ENCODE results near the gene CASP6.

Gene CASP6

DNA sequence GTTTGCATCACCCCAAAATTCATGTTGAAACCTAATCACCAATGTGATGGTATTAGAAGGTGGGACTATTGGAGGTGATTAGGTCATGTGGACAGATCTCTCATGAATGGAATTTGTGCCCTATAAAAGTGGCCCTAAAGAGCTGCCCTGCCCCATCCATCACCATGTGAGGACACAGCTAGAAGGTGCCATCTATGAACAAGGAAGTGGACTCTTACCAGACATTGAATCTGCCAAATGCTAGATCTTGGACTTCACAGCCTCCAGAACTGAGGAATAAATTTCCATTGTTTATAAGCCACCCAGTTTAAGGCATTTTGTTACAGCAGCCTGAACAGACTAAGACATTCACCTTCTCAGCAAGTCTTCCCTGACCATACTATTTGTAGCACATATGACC lies 19.1 kb upstream of the CASP6 start:
- TF ChIP-seq Cebpa-rat (IDR thresholded peaks at IDR 0.05): no peak
- Histone ChIP-seq H3K9me3 (no peaks in the 10 kb centered on the region), H3K36me3 (peaks cover 4% of the 10 kb centered on the region), H3K27ac (no peak overlapping the region), H3K27me3 (no peaks in the 10 kb centered on the region), H4K20me1 (no peaks in the 10 kb centered on the region), H3K4me1 (no peaks in the 10 kb centered on the region), H3K4me3 (no peak overlapping the region), H3K9ac (no peak overlapping the region), H3K4me2 (no peak overlapping the region)

DNA sequence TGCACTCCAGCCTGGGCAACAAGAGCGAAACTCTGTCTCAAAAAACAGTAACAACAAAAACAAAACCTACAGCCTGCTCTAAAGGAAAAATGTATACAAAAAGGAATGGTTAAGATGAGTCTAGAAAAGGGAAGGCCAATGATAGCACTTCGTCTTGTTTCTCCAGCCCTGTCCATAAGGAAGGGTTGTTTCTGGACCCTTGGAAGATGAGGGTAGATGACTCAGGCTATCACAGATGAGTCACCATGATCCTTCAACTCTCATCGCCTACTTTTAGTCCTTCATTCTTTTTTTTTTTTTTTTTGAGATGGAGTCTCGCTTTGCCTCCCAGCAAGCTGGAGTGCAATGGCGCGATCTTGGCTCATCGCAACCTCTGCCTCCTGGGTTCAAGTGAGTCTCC lies 17.8 kb upstream of the CASP6 start:
- Histone ChIP-seq H3K27ac (no peak overlapping the region), H3K4me3 (no peak overlapping the region), H3K9me3 (no peaks in the 10 kb centered on the region), H3K27me3 (no peaks in the 10 kb centered on the region), H3K36me3 (peaks cover 17% of the 10 kb centered on the region), H4K20me1 (no peaks in the 10 kb centered on the region), H3K4me1 (no peaks in the 10 kb centered on the region), H3K4me2 (no peak overlapping the region), H3K9ac (no peak overlapping the region)
- no peak for TF ChIP-seq Cebpa-rat (IDR thresholded peaks at IDR 0.05)

DNA sequence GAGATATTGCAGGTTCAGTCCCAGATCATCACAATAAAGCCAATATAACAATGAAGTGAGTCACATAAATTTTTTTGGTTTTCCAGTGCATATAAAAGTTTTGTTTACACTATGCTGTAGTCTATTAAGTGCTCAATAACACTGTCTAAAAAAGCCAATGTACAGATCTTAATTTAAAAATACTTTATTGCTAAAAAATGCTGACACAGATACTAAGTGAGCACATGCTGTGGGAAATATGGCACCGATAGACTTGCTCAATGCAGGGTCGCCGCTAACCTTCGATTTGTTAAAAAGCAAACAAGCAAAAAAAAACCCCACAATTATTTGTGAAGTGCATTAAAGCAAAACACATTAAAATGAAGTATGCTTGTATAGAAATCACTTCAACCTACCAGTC lies 16.4 kb upstream of the CASP6 start:
- Histone ChIP-seq H3K4me1 (no peaks in the 10 kb centered on the region), H3K4me2 (no peak overlapping the region), H3K9me3 (no peaks in the 10 kb centered on the region), H3K36me3 (peaks cover 29% of the 10 kb centered on the region), H3K27ac (no peak overlapping the region), H3K27me3 (no peaks in the 10 kb centered on the region), H3K9ac (no peak overlapping the region), H3K4me3 (no peak overlapping the region), H4K20me1 (no peaks in the 10 kb centered on the region)
- TF ChIP-seq Cebpa-rat (IDR thresholded peaks at IDR 0.05): no peak

GRCh38 chr4:109718759-109719158 lies 15.5 kb upstream of the CASP6 start:
- no peak overlapping the region for H3K27ac ChIP-seq
- H4K20me1 ChIP-seq: no peaks in the 10 kb centered on the region
- no peaks in the 10 kb centered on the region for H3K4me1 ChIP-seq
- no peak overlapping the region for H3K4me2 ChIP-seq
- TF ChIP-seq Cebpa-rat (IDR thresholded peaks at IDR 0.05): no peak
- no peak overlapping the region for H3K4me3 ChIP-seq
- H3K9ac ChIP-seq: no peak overlapping the region
- no peaks in the 10 kb centered on the region for H3K27me3 ChIP-seq
- H3K9me3 ChIP-seq: no peaks in the 10 kb centered on the region
- peaks cover 37% of the 10 kb centered on the region for H3K36me3 ChIP-seq

DNA sequence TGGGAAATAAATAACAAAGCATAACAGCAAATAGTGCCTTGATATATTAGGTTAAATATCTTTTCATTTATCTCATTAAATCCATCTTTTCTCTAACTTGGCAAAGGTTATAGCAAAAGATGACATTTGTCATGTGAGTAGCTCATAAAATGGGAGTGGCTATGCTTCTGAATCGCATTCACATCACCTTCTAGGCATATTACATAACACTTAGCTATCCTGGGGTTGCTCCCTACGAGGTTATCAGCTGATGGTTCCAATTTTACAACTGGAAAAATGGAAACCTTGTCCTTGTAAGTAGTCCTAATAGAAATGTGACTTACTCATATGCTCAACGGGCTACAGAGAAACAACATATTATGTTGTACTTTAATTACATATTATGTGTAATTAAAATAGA lies 10.3 kb upstream of the CASP6 start:
- H4K20me1 ChIP-seq: no peaks in the 10 kb centered on the region
- TF ChIP-seq Cebpa-rat (IDR thresholded peaks at IDR 0.05): no peak
- no peaks in the 10 kb centered on the region for H3K9me3 ChIP-seq
- H3K27ac ChIP-seq: no peak overlapping the region
- H3K27me3 ChIP-seq: no peaks in the 10 kb centered on the region
- peaks cover 54% of the 10 kb centered on the region for H3K36me3 ChIP-seq
- no peak overlapping the region for H3K4me2 ChIP-seq
- H3K4me1 ChIP-seq: no peaks in the 10 kb centered on the region
- no peak overlapping the region for H3K9ac ChIP-seq
- no peak overlapping the region for H3K4me3 ChIP-seq

DNA sequence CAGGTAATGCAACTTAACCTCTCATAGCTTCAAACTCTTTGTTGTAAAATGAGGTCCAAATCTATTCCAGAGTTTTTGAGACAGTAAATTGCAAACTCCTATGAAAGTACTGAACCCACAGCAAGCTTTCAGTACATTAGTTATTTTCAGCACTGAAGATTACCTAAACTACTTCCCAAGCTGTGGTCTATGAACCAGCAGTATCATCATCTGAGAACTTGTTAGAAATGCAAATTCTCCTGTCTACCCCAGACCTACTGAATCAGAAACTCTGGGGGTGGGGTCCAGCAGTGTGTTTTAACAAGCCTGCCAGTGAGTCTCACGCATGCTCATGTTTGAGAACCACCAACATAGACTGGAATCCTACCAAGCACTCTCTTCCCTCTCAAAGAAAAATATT lies 5.7 kb upstream of the CASP6 start:
- Histone ChIP-seq H3K27me3 (no peaks in the 10 kb centered on the region), H3K9me3 (no peaks in the 10 kb centered on the region), H3K9ac (no peak overlapping the region), H3K36me3 (peaks cover 29% of the 10 kb centered on the region), H3K4me2 (no peak overlapping the region), H3K4me3 (no peak overlapping the region), H3K4me1 (peaks cover 2% of the 10 kb centered on the region), H4K20me1 (no peaks in the 10 kb centered on the region), H3K27ac (no peak overlapping the region)
- TF ChIP-seq Cebpa-rat (IDR thresholded peaks at IDR 0.05): no peak

- Histone ChIP-seq H3K4me3 (no peak overlapping the region), H3K36me3 (peaks cover 27% of the 10 kb centered on the region), H3K9ac (no peak overlapping the region), H3K27me3 (no peaks in the 10 kb centered on the region), H3K27ac (no peak overlapping the region), H3K9me3 (no peaks in the 10 kb centered on the region), H3K4me2 (no peak overlapping the region), H4K20me1 (no peaks in the 10 kb centered on the region), H3K4me1 (peaks cover 7% of the 10 kb centered on the region)
- no peak for TF ChIP-seq Cebpa-rat (IDR thresholded peaks at IDR 0.05)
Observed at GRCh38 chr4:109708435-109708834, 5.2 kb upstream of the CASP6 start.

DNA sequence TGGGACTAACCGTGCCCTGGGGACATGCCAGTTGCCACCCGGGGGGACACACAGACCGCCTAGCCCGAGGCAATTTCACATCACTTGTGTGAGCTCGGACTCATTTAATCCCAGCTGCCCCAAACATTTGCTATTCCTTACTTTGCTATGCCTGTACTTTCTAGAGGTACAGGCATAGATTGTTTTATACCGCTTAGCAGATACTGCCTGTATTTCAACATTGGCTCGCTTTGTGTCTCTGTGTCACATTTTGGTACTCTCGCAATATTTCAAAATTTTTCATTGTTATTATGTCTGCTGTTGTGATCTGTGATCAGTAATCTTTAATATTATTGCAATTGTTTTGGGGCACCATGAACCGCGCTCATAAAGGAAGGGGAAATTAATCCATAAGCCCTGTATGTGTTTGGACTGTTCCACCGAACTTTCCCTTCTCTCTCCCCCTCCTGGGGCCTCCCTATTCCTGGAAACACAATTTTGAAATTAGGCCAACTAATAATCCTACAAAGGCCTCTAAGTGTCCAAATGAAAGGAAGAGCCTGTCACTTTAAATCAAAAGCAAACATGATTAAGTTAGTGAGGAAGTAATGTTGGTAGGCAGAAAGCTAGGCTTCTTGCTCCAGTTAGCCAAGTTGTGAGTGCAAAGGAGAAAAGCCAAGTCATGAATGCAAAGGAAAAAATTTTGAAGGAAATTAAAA lies 568 bp upstream of the CASP6 start:
- no peak for TF ChIP-seq Cebpa-rat (IDR thresholded peaks at IDR 0.05)
- Histone ChIP-seq H3K4me3 (peak overlapping the region; percentile 81), H3K9me3 (no peaks in the 10 kb centered on the region), H3K4me1 (peaks cover 21% of the 10 kb centered on the region), H3K9ac (peak overlapping the region; percentile 94), H3K27ac (peak overlapping the region; percentile 93), H4K20me1 (0 out of 2 replicates have a peak, but pooled peaks cover 7% of the 10 kb centered on the region), H3K27me3 (no peaks in the 10 kb centered on the region), H3K4me2 (peak overlapping the region; percentile 83), H3K36me3 (peaks cover 22% of the 10 kb centered on the region)

DNA sequence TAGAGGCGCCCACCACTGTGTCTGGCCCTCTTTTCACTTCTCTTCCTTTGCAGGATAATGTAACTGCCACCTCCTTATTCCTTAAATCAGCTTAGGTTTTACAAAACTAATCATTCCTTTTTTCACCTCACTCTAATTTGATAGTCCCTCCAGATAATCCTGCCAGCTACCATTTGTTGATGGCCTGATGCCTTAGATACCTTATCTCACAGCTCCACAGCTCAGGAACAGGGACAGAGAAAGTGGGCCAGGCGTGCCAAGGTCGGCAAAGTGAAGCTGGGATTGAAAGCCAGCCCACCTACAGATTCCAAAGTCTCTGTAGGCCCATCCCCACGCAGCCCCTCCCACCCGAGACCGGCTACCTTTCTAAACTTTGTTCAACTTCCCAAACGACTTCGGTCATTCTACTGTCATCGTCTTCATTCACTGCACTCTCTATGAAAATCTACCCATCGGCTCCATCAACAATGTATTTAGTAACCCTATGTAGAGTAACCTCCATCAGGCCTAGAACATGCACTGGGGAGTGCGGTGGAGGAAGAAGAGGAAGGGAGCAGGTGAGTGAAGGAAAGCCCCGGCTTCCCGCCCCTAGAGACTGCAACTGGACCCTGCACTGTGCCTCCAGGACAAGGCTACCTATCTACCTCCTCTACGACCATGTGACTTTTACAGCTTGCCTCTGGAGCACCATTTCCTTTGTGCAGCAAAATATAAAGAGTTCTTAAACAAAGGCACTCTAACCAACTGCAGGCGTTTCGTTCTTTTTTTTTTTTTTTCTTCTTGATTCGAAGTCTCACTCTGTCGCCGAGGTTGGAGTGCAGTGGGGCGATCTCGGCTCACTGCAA lies 1.5 kb downstream of the CASP6 start:
- peak overlapping the region; percentile 81 for H3K4me3 ChIP-seq
- no peaks in the 10 kb centered on the region for H3K27me3 ChIP-seq
- H3K9me3 ChIP-seq: no peaks in the 10 kb centered on the region
- peaks cover 29% of the 10 kb centered on the region for H3K36me3 ChIP-seq
- no peak for TF ChIP-seq Cebpa-rat (IDR thresholded peaks at IDR 0.05)
- peak overlapping the region; percentile 94 for H3K9ac ChIP-seq
- H3K27ac ChIP-seq: peak overlapping the region; percentile 93
- H4K20me1 ChIP-seq: 0 out of 2 replicates have a peak, but pooled peaks cover 8% of the 10 kb centered on the region
- H3K4me1 ChIP-seq: peaks cover 21% of the 10 kb centered on the region
- peak overlapping the region; percentile 83 for H3K4me2 ChIP-seq

DNA sequence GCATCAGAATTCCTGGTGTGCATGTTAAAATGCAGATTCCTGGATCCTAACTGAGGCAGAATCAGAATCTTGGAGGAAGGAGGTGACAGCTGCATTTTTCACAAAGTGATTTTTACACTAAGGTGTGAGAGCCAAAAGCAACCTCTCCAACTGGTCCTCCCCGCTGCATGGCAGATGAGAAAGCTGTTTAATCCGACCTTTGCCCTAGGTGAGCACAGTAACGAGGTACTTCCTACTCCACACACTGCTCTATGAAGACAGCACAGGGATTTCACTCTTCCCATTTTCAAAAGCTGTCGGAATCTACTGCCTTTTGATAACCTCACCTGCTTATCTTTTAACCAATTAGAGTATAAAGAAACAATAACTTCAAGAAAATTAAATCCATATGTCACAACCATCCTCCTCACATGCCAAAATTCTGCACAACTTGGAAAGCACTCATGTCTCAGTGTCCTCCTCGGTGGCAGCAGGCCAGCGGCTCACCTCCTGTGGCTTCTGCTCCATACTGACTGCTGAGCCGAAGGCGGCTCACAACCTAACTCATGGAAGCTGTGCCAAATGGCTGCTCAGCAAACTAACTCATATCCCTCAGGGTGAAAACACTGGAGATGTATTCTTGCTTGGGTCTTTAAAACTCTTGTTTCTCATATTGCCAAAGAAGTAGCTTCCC lies 3.6 kb downstream of the CASP6 start:
- Histone ChIP-seq H3K4me2 (no peak overlapping the region), H3K36me3 (peaks cover 47% of the 10 kb centered on the region), H3K4me1 (peaks cover 21% of the 10 kb centered on the region), H3K9ac (no peak overlapping the region), H3K27ac (no peak overlapping the region), H3K4me3 (no peak overlapping the region), H4K20me1 (0 out of 2 replicates have a peak, but pooled peaks cover 8% of the 10 kb centered on the region), H3K27me3 (no peaks in the 10 kb centered on the region), H3K9me3 (no peaks in the 10 kb centered on the region)
- TF ChIP-seq Cebpa-rat (IDR thresholded peaks at IDR 0.05): no peak
